ENCODE data around the gene SMC2. TPM values are rescaled to one million over a fixed set of nuclear protein-coding genes. Genes with fewer than 3 reads are reported as not detected.

Gene SMC2
- total and polyA plus RNA-seq, 9 of the 15 experiments (the other 6 are each of a cell fraction or from before 2014, with no cell fraction given): 18.0 to 54.0 (median 32.9) TPM

GRCh38 chr9:104144336-104144735 lies 50.2 kb downstream of the SMC2 start (continued):
- TF ChIP-seq, protein P1, sequence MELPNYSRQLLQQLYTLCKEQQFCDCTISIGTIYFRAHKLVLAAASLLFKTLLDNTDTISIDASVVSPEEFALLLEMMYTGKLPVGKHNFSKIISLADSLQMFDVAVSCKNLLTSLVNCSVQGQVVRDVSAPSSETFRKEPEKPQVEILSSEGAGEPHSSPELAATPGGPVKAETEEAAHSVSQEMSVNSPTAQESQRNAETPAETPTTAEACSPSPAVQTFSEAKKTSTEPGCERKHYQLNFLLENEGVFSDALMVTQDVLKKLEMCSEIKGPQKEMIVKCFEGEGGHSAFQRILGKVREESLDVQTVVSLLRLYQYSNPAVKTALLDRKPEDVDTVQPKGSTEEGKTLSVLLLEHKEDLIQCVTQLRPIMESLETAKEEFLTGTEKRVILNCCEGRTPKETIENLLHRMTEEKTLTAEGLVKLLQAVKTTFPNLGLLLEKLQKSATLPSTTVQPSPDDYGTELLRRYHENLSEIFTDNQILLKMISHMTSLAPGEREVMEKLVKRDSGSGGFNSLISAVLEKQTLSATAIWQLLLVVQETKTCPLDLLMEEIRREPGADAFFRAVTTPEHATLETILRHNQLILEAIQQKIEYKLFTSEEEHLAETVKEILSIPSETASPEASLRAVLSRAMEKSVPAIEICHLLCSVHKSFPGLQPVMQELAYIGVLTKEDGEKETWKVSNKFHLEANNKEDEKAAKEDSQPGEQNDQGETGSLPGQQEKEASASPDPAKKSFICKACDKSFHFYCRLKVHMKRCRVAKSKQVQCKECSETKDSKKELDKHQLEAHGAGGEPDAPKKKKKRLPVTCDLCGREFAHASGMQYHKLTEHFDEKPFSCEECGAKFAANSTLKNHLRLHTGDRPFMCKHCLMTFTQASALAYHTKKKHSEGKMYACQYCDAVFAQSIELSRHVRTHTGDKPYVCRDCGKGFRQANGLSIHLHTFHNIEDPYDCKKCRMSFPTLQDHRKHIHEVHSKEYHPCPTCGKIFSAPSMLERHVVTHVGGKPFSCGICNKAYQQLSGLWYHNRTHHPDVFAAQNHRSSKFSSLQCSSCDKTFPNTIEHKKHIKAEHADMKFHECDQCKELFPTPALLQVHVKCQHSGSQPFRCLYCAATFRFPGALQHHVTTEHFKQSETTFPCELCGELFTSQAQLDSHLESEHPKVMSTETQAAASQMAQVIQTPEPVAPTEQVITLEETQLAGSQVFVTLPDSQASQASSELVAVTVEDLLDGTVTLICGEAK (IDR thresholded peaks at IDR 0.05): no peak
- TF ChIP-seq, protein P1 (CRISPR knock-in tag; IDR thresholded peaks at IDR 0.05): no peak
- TF ChIP-seq RCOR1 (IDR thresholded peaks at IDR 0.05; ENCODE audit: borderline replicate concordance in 1 of 2, low read depth in 2 of 2, low read length in 2 of 2): no peak
- no peak for TF ChIP-seq BRD4 (IDR thresholded peaks at IDR 0.05)
- TF ChIP-seq ZNF561 (CRISPR knock-in tag; conservative IDR thresholded peaks at IDR 0.05): no peak
